SK-N-MC (cell line): ENCODE measurements around the gene FOXR1.

Source experiments
- EZH2 ChIP-seq: fragments of 200-600 bp; sonication (generic); IDR thresholded peaks from one replicate; pipeline ENCODE4 v1.6.1; 2017; ENCODE audit warnings: antibody characterized with exemption
- POLR2AphosphoS5 ChIP-seq: IDR thresholded peaks from 2 replicates; pipeline ENCODE4 v1.6.1; 2012; ENCODE audit warnings: mild to moderate bottlenecking, low read depth, low read length, borderline replicate concordance

- TF ChIP-seq POLR2AphosphoS5 (no peak), EZH2 (no peak)
Measured at GRCh38 chr11:118998388-118998717, 26.8 kb downstream of the FOXR1 start.
